IPS DF 6.9 (cell line): Measurements from ENCODE around the gene OSBPL3.

Source experiments
- DNase-seq: peaks from one replicate; pipeline ENCODE4 v3.0.0-alpha.2; 2013; ENCODE audit warnings: low read depth, low spot score
- H3K27ac ChIP-seq: one replicate; pipeline ENCODE4 v1.5.1; 2013; ENCODE audit warnings: low read length, control low read depth
- H3K27me3 ChIP-seq: 2 replicates; pipeline ENCODE4 v1.6.1; 2013; ENCODE audit warnings: mild to moderate bottlenecking, low read length; ENCODE audit not compliant: control insufficient read depth, insufficient read depth
- H3K36me3 ChIP-seq: 2 replicates; pipeline ENCODE4 v1.6.1; 2013; ENCODE audit warnings: low read length; ENCODE audit not compliant: control insufficient read depth, insufficient read depth
- H3K4me1 ChIP-seq: 2 replicates; pipeline ENCODE4 v1.6.1; 2013; ENCODE audit warnings: low read length; ENCODE audit not compliant: control insufficient read depth, insufficient read depth
- H3K4me3 ChIP-seq: 2 replicates; pipeline ENCODE4 v1.5.1; 2013; ENCODE audit warnings: mild to moderate bottlenecking, low read length
- H3K9me3 ChIP-seq: 2 replicates; pipeline ENCODE4 v1.6.1; 2013; ENCODE audit warnings: low read length, inconsistent platforms; ENCODE audit not compliant: control insufficient read depth, insufficient read depth
- WGBS: extraction: QIAGEN DNeasy Blood & Tissue Kit; methylation state at CpG from one replicate; pipeline ENCODE4 v1.1.7; 2013; ENCODE audit warnings: mixed read lengths, missing lambda C conversion rate; ENCODE audit not compliant: insufficient read length, insufficient coverage; 5-methylcytosine and 5-hydroxymethylcytosine counted together

The OSBPL3 gene

GRCh38 chr7:24884401-24884800 lies 95.6 kb downstream of the OSBPL3 start:
- Histone ChIP-seq H3K4me3 (no peak overlapping the region), H3K27ac (no peak overlapping the region), H3K27me3 (no peaks in the 10 kb centered on the region), H3K36me3 (no peaks in the 10 kb centered on the region), H3K9me3 (no peaks in the 10 kb centered on the region), H3K4me1 (no peaks in the 10 kb centered on the region)
- DNase-seq, result no peak
- WGBS, result no CpG with 5 or more reads among the region's 6 CpGs

- no peak overlapping the region for H3K4me3 ChIP-seq
- H3K27me3 ChIP-seq, result no peaks in the 10 kb centered on the region
- no peaks in the 10 kb centered on the region for H3K36me3 ChIP-seq
- no peaks in the 10 kb centered on the region for H3K9me3 ChIP-seq
- DNase-seq, result no peak
- H3K4me1 ChIP-seq, result peaks cover 4% of the 10 kb centered on the region; the same call in 1 of the 2 replicates
- no peak overlapping the region for H3K27ac ChIP-seq
- no CpG with 5 or more reads among the region's 1 CpG for WGBS
These were observed 96.4 kb downstream of the OSBPL3 start for GRCh38 chr7:24883622-24884013.

GRCh38 chr7:24882989-24883621 lies 96.9 kb downstream of the OSBPL3 start:
- H3K36me3 ChIP-seq, result no peaks in the 10 kb centered on the region
- H3K9me3 ChIP-seq, result no peaks in the 10 kb centered on the region
- H3K4me1 ChIP-seq, result peaks cover 4% of the 10 kb centered on the region; the same call in 1 of the 2 replicates
- no peaks in the 10 kb centered on the region for H3K27me3 ChIP-seq
- no CpG with 5 or more reads among the region's 3 CpGs for whole genome bisulfite sequencing
- no peak overlapping the region for H3K4me3 ChIP-seq
- no peak overlapping the region for H3K27ac ChIP-seq
- DNase-seq, result no peak

- no peak overlapping the region for H3K4me3 ChIP-seq
- DNase-seq, result no peak
- H3K4me1 ChIP-seq, result peaks cover 5% of the 10 kb centered on the region
These were observed 98.4 kb downstream of the OSBPL3 start for GRCh38 chr7:24881623-24882022.

GRCh38 chr7:24880886-24881285 lies 99.1 kb downstream of the OSBPL3 start:
- H3K27me3 ChIP-seq, result no peaks in the 10 kb centered on the region
- peaks cover 5% of the 10 kb centered on the region for H3K4me1 ChIP-seq
- no peaks in the 10 kb centered on the region; the same call in 1 of the 2 replicates for H3K9me3 ChIP-seq
- no peak overlapping the region for H3K27ac ChIP-seq
- no peaks in the 10 kb centered on the region for H3K36me3 ChIP-seq
- H3K4me3 ChIP-seq, result no peak overlapping the region
- no peak for DNase-seq

More at GRCh38 chr7:24881623-24882022, 98.4 kb downstream of the OSBPL3 start:
- WGBS, result no CpG with 5 or more reads among the region's 4 CpGs
- Histone ChIP-seq H3K27ac (no peak overlapping the region), H3K9me3 (no peaks in the 10 kb centered on the region), H3K36me3 (no peaks in the 10 kb centered on the region), H3K27me3 (no peaks in the 10 kb centered on the region)

- H3K9me3 ChIP-seq, result no peaks in the 10 kb centered on the region; the same call in 1 of the 2 replicates
- no peak overlapping the region for H3K4me3 ChIP-seq
- H3K27ac ChIP-seq, result no peak overlapping the region
- no peak for DNase-seq
- no peaks in the 10 kb centered on the region for H3K36me3 ChIP-seq
- H3K27me3 ChIP-seq, result no peaks in the 10 kb centered on the region
- no CpG with 5 or more reads among the region's 2 CpGs for WGBS
- peaks cover 5% of the 10 kb centered on the region for H3K4me1 ChIP-seq
These were observed 100.7 kb downstream of the OSBPL3 start for GRCh38 chr7:24879291-24879690.

GRCh38 chr7:24877790-24878311 lies 102.1 kb downstream of the OSBPL3 start:
- DNase-seq, result no peak
- Histone ChIP-seq H3K9me3 (no peaks in the 10 kb centered on the region; the same call in 1 of the 2 replicates), H3K27ac (no peak overlapping the region), H3K4me3 (no peak overlapping the region), H3K4me1 (peaks cover 8% of the 10 kb centered on the region), H3K27me3 (no peaks in the 10 kb centered on the region), H3K36me3 (no peaks in the 10 kb centered on the region)
- WGBS, result no CpG with 5 or more reads among the region's 4 CpGs

GRCh38 chr7:24874791-24875190 lies 105.2 kb downstream of the OSBPL3 start:
- no peaks in the 10 kb centered on the region; the same call in 1 of the 2 replicates for H3K9me3 ChIP-seq
- H3K27me3 ChIP-seq, result no peaks in the 10 kb centered on the region
- H3K4me3 ChIP-seq, result no peak overlapping the region
- no peaks in the 10 kb centered on the region for H3K36me3 ChIP-seq
- no peak overlapping the region for H3K27ac ChIP-seq
- WGBS, result no CpG with 5 or more reads among the region's 6 CpGs
- DNase-seq, result no peak
- H3K4me1 ChIP-seq, result peaks cover 8% of the 10 kb centered on the region

GRCh38 chr7:24873944-24874343 lies 106.0 kb downstream of the OSBPL3 start:
- no peak for DNase-seq
- H3K36me3 ChIP-seq, result no peaks in the 10 kb centered on the region
- H3K9me3 ChIP-seq, result no peaks in the 10 kb centered on the region; the same call in 1 of the 2 replicates
- no CpG with 5 or more reads among the region's 4 CpGs for WGBS
- H3K27ac ChIP-seq, result no peak overlapping the region
- no peak overlapping the region for H3K4me3 ChIP-seq
- H3K27me3 ChIP-seq, result no peaks in the 10 kb centered on the region
- H3K4me1 ChIP-seq, result peaks cover 7% of the 10 kb centered on the region

- no peak overlapping the region for H3K4me3 ChIP-seq
- H3K36me3 ChIP-seq, result no peaks in the 10 kb centered on the region
- no peak for DNase-seq
- H3K4me1 ChIP-seq, result peaks cover 3% of the 10 kb centered on the region
- H3K9me3 ChIP-seq, result no peaks in the 10 kb centered on the region; the same call in 1 of the 2 replicates
- no peaks in the 10 kb centered on the region for H3K27me3 ChIP-seq
- H3K27ac ChIP-seq, result no peak overlapping the region
These were observed 108.2 kb downstream of the OSBPL3 start for GRCh38 chr7:24871770-24872169.

- Histone ChIP-seq H3K4me1 (peaks cover 3% of the 10 kb centered on the region), H3K27ac (no peak overlapping the region), H3K27me3 (no peaks in the 10 kb centered on the region), H3K9me3 (no peaks in the 10 kb centered on the region), H3K36me3 (no peaks in the 10 kb centered on the region), H3K4me3 (no peak overlapping the region)
- DNase-seq, result no peak
- no CpG with 5 or more reads among the region's 6 CpGs for WGBS
These were observed 109.2 kb downstream of the OSBPL3 start for GRCh38 chr7:24870766-24871165.
